ENCODE results near the gene RBM44. TPM values are rescaled to one million over a fixed set of nuclear protein-coding genes. Genes with fewer than 3 reads are reported as not detected.

RBM44 gene
- total RNA-seq, 2 experiments from 2014 or later, result 2.8 to 2.9 TPM

DNA sequence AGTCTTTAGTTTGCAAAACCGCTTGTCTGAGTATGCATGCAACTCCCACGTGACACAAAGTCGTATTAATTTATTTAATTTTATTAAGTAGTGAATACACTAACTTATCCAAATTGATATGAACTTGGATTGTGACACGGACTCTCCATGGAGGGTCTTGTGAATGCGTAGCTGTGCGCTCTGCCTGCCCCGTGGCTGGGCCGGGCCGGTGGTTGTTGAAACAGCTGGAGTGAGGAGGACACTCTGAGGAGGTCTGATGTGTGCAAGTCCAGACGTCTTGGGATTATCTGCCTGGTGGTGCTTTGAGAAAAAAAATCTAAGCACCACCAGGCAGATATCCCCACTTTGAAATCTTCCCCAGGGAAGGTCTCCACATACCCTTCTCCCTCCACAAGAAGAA lies 41.0 kb upstream of the RBM44 start:
- no peaks in the 10 kb centered on the region for H3K9me3 ChIP-seq (ENCODE audit: control insufficient read depth in 1 of 2, insufficient read depth in 1 of 2, low read length in 2 of 2)
- no peak overlapping the region for H3K4me3 ChIP-seq (ENCODE audit: low read length)
- ChIA-PET POLR2A (no interaction called here), CTCF (no interaction called here)
- Mint-ChIP-seq H3K4me3 (peak overlapping the region; percentile 20), H3K9me3 (no peaks in the 10 kb centered on the region), H3K36me3 (ENCODE audit: low read depth) (peaks cover 100% of the 10 kb centered on the region), H3K27me3 (no peaks in the 10 kb centered on the region), H3K4me1 (ENCODE audit: low read depth) (peaks cover 11% of the 10 kb centered on the region), H3K27ac (no peak overlapping the region)
- ATAC-seq (ENCODE audit: poor library complexity) (no peak), DNase-seq (no peak)
- TF ChIP-seq, protein P1, sequence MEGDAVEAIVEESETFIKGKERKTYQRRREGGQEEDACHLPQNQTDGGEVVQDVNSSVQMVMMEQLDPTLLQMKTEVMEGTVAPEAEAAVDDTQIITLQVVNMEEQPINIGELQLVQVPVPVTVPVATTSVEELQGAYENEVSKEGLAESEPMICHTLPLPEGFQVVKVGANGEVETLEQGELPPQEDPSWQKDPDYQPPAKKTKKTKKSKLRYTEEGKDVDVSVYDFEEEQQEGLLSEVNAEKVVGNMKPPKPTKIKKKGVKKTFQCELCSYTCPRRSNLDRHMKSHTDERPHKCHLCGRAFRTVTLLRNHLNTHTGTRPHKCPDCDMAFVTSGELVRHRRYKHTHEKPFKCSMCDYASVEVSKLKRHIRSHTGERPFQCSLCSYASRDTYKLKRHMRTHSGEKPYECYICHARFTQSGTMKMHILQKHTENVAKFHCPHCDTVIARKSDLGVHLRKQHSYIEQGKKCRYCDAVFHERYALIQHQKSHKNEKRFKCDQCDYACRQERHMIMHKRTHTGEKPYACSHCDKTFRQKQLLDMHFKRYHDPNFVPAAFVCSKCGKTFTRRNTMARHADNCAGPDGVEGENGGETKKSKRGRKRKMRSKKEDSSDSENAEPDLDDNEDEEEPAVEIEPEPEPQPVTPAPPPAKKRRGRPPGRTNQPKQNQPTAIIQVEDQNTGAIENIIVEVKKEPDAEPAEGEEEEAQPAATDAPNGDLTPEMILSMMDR (IDR thresholded peaks at IDR 0.05), result no peak
- H3K27ac ChIP-seq (ENCODE audit: low read depth in 1 of 2, low read length in 2 of 2), result no peak overlapping the region
- intact Hi-C loops (cut with DNase I, micrococcal nuclease), result no loop called here
- H3K27me3 ChIP-seq (ENCODE audit: control insufficient read depth in 1 of 2, insufficient read depth in 2 of 2, low read length in 2 of 2), result no peaks in the 10 kb centered on the region
- H3K4me1 ChIP-seq (ENCODE audit: insufficient read depth, low read length), result peaks cover 3% of the 10 kb centered on the region
- peaks cover 98% of the 10 kb centered on the region for H3K36me3 ChIP-seq (ENCODE audit: insufficient read depth, low read length)

DNA sequence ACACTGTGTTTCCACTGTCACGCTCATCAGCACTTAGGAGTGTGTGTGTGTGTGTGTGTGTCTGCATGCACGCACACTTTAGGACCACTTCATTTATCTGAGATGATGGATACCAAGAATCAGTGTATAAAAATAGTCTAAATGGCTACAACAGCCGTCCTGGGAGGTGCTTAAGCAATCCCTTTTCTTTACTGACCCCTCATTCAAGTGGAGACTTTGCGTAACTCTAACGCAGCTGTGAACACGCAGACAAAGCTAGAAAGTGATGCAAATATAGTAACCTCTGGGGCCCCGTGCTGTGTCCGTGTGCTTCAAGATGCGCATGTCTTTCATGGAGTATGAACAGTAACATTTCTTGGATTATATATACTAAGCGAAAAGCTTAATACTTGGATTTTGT lies 40.4 kb upstream of the RBM44 start:
- ChIA-PET CTCF (no interaction called here), POLR2A (no interaction called here)
- Histone ChIP-seq H3K27ac (ENCODE audit: low read depth in 1 of 2, low read length in 2 of 2) (no peak overlapping the region), H3K4me3 (ENCODE audit: low read length) (no peak overlapping the region), H3K36me3 (ENCODE audit: insufficient read depth, low read length) (peaks cover 98% of the 10 kb centered on the region), H3K27me3 (ENCODE audit: control insufficient read depth in 1 of 2, insufficient read depth in 2 of 2, low read length in 2 of 2) (no peaks in the 10 kb centered on the region), H3K9me3 (ENCODE audit: control insufficient read depth in 1 of 2, insufficient read depth in 1 of 2, low read length in 2 of 2) (no peaks in the 10 kb centered on the region), H3K4me1 (ENCODE audit: insufficient read depth, low read length) (no peaks in the 10 kb centered on the region)
- Mint-ChIP-seq H3K27ac (peak overlapping the region; percentile 56), H3K4me3 (peak overlapping the region; percentile 20), H3K4me1 (ENCODE audit: low read depth) (peaks cover 13% of the 10 kb centered on the region), H3K36me3 (ENCODE audit: low read depth) (peaks cover 100% of the 10 kb centered on the region), H3K9me3 (no peaks in the 10 kb centered on the region), H3K27me3 (no peaks in the 10 kb centered on the region)
- DNase-seq (no peak), ATAC-seq (ENCODE audit: poor library complexity) (no peak)
- intact Hi-C loops (cut with DNase I, micrococcal nuclease), result no loop called here
- TF ChIP-seq, protein P1 (IDR thresholded peaks at IDR 0.05), result no peak

DNA sequence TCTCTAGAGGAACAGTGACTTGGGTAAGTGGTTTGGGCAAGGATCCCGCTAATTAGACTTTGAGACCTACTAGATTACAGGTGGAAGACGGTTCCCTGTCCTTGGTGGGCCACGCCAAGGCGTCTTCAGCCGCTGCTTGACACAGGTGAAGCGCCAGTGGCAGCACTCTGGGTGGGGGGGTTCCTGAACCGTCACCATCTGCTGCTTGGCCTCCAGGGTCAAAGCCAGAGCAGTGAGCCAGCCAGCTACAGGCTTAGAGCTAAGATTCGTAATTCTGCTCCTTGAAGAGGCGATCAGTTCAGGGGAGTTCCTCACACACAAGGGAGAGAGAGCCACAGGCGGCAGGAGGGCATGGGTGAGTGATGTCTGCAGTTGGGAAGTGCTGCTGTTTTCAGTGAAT lies 39.4 kb upstream of the RBM44 start:
- DNase-seq (no peak), ATAC-seq (ENCODE audit: poor library complexity) (peak; percentile 7)
- Histone ChIP-seq H3K4me1 (ENCODE audit: insufficient read depth, low read length) (no peaks in the 10 kb centered on the region), H3K27ac (ENCODE audit: low read depth in 1 of 2, low read length in 2 of 2) (no peak overlapping the region), H3K9me3 (ENCODE audit: control insufficient read depth in 1 of 2, insufficient read depth in 1 of 2, low read length in 2 of 2) (no peaks in the 10 kb centered on the region), H3K4me3 (ENCODE audit: low read length) (no peak overlapping the region), H3K27me3 (ENCODE audit: control insufficient read depth in 1 of 2, insufficient read depth in 2 of 2, low read length in 2 of 2) (no peaks in the 10 kb centered on the region), H3K36me3 (ENCODE audit: insufficient read depth, low read length) (peaks cover 97% of the 10 kb centered on the region)
- intact Hi-C loops (cut with DNase I, micrococcal nuclease), result no loop called here
- TF ChIP-seq, protein P1 (IDR thresholded peaks at IDR 0.05), result no peak
- H3K4me3 Mint-ChIP-seq, result no peak overlapping the region
- ChIA-PET CTCF (no interaction called here), POLR2A (no interaction called here)
- H3K9me3 Mint-ChIP-seq, result no peaks in the 10 kb centered on the region
- peaks cover 100% of the 10 kb centered on the region for H3K36me3 Mint-ChIP-seq (ENCODE audit: low read depth)
- peak overlapping the region; percentile 17 for H3K27ac Mint-ChIP-seq
- H3K27me3 Mint-ChIP-seq, result no peaks in the 10 kb centered on the region
- peaks cover 12% of the 10 kb centered on the region for H3K4me1 Mint-ChIP-seq (ENCODE audit: low read depth)
